ENCODE data around the gene TRPM1.

Gene TRPM1

DNA sequence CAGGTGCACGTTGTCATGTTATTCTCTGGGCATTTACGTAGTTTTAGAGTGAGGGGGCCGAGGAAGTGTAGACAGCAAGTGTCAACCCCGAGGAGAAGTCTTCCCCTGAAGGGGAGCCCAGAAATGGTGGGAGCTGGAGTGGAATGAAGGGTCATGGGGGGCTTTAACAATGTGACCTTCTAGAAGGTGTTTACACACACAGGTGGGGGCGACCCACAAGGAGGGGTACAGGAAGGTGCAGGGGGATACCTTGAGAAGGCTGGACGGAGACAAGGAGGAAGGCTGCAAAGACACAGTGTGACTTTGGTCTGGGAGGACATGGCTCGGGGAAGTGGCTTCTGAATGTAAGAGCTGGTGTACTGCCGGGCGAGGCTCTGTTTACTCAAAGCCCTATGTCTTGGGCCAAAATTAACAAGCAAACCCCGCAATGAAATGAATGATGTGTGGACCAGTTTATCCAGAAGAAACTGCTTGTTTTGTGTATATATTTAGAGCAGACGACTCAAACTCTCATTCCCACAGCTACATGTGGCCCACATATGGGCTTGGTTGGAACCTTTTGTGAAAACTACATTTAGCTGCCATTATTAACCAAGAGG is 18.7 kb downstream of the TRPM1 start:
- no peak for DNase-seq (ENCODE audit: low spot score)

DNA sequence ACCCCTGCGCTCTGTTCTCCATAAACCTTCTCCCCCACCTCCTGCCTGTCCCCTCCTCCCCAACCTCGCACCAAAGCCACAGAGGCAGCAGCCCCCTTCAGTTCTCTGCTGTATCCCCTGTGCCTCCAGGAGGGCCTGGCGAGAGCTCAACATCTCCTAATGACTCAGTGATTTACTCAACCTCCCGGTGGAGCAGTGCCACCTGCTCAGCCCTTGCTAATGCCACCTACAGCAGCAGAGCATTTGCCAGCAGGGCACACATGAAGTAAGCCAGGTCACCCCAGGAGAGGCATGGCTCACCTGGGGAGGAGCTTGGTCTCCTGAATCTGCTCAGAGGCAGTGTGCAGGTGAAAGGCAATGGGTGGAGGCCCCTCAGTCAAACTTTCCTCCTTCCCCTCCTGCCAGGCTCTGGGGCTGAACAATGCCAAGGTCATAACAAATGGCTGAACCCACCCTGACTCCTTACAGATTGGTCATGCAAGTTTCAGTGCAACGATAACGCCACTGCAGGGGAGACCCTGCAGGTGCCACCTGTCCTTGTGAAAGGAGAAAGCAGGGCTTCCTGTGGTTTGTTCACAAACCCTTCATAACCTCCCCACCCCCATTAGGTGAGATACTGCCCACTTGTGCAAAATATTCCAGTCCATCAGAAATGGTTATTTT is 19.8 kb downstream of the TRPM1 start:
- DNase-seq (ENCODE audit: low spot score): no peak

DNA sequence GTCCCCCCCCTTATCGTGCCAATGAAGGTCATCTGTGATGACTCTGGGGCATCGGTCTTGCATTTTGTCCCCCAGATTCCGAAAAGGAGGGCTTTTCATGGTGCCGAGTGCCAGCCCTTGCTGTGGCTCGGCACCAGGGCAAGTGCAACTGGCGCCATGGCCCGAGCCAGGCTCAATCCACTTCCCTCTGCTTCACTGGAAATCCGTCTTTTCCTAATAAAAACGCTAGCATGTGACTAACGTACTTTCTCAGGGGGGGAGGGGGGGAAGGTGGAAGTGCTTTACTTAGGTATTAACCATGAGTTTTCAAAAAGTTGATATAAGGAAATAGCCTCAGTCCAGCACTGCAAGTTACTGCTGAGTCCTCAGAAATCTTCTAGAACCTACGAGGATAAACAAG is 20.5 kb downstream of the TRPM1 start:
- DNase-seq (ENCODE audit: low spot score): no peak

DNA sequence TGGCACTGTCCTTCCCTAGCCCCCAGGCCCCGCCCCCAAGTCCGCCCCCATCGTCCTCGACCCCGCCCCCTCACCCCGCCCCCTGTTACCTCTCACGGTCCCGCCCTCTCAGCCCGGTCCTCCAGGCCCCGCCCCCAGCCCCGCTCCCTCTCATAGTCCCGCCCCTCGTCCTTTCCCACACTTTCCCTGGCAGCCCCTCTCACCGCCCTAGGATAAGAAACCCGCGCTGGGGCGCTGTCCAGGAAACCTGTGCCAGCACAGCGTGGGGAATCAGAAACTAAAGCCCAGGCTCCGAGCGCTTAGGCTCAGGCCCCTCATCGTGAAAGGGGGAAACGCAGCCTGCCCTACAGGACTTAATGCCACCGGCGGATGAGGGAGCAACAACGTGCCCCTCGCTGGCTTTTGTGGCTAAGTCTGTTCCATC is 20.9 kb downstream of the TRPM1 start:
- no peak for DNase-seq (ENCODE audit: low spot score)

DNA sequence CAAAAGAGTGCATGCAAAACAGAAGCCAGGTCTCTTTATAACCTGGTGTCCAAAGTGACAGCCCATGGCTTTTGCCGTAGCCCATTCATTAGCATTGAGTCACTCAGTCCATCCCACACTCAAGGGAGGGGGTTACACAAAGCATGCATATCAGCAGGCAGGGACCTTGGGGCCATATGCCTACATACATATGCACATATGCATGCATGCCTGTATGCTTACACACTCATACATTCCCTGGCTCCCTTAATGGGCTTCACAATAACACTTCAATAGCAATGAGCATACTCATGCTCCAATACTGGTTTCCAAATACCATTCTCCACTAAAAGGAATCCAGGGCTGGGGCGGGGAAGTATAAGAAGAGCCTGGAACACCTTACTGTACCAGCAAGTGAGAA is 22.0 kb downstream of the TRPM1 start:
- DNase-seq (ENCODE audit: low spot score): no peak

DNA sequence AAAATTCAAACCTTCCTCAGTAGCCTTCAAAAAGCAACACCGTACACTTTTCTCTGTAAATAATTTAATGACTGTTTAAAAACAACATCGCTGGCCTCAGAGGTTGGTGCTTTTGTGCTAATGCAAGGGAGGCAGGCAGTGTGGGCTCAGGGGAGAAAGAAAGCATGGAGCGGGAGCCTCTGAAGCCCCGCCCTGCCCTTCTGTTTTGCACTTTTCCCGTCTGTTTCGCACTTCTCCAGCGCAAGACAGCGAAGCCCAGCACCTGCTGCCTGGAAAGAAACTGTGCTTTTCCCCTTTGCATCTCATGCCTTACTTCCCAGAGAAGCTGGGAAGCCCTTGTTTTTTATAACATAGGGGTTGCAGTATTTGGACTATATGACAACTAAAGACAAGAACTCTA is 23.1 kb downstream of the TRPM1 start:
- DNase-seq (ENCODE audit: low spot score): no peak

DNA sequence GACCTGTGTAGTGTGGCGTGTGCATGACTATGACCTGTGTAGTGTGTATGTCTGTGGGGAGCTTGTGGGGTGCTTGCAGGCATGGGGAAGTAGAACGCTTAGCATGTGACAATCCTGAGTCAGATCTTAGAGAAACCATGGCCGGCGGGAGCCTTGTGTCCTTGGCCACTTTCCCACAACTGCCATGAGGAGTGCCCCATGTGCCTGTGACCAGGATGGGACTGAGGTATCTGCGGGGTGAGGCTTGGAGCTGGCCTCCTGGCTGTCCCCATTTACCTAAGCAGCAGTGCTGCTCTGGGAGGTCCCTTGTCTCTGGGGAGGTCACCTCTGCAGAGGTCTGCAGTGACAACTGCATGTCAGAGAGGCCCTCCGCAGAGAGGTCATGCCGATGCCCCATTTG is 23.6 kb downstream of the TRPM1 start:
- no peak for DNase-seq (ENCODE audit: low spot score)

DNA sequence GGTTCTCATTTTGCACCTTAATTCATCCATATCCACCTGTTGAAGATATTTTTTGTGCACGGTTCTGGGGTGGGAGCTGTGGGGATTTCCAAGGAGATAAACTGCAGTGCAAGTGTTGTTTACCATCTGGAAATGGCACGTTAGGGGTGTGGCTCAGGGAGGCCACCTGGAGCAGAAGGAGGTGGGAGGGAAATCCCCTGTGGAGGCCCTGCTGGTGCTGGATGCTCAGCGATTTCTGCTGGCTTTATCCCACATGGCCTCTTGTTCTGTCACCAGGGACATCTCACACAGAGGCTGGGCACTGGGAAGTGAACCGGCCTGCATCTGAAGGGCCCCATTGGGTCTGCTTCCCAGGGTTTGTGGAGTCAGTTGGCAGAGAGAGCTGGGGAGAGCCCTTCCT is 24.3 kb downstream of the TRPM1 start:
- no peak for DNase-seq (ENCODE audit: low spot score)

DNA sequence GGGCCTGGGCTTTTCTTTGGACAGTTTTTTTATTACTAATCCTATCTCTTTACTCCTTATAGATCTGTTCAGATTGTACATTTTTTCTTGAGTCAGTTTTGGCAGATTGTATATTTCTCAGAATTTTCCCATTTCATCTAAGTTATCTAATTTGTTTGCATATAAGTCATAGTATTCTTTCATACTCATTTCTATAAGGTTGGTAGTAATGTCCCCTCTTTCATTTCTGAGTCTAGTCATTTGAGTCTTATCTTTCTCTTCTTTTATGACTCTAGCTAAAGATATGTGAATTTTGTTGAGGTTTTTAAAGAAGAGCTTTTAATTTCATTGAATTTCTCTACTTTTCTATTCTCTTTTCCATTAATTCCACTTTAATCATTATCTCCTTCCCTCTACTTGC is 27.2 kb downstream of the TRPM1 start:
- no peak for DNase-seq (ENCODE audit: low spot score)

DNA sequence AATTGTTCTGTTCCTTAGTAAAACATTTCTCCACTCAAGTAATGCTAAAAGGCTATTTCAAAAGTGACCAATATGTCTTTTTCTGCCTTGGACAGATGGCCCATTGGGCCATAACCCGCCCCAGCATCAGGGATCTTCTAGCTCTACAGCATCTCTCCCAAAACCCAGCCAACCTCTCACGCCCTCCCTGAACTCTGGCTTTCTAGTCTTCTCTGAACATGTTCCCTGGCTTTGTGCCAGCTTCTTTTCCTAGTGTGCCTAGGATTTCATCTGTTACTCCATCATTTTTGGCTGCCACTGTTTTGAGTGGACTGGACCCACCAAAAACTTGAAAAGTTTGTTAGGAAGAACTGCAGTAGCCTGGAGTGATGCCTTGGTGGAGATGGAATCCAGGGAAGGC is 30.7 kb downstream of the TRPM1 start:
- no peak for DNase-seq (ENCODE audit: low spot score)

DNA sequence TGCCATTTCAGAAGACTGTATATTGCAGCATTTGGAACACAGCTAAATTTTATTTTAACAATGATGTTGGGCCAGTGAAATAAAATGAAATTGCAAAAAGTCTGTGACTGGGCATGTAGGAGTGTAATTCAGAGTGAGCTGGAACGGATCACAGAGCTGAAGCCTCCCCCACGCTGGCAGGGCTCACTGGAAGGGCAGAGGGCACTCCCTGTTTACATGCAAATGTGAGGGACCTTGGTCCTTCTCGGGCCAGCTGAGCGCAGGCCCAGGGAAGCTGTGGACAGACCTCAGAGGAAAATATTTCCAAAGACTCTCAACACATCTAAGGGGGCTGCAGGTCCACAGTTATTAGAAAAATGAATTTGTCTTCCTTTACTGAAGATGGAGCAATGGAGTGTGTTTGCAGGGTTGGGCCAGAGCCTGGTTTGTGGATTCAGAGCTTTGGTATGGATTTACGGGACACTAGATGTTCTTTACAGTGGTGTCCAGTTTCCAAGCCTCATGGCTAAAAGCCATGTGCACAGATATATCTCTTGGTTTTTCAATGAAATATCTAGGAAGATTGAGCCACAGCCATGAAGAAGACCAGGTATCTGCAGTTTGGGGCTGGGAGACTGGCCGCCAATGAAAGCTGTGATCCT is 32.0 kb downstream of the TRPM1 start:
- no peak for DNase-seq (ENCODE audit: low spot score)

DNA sequence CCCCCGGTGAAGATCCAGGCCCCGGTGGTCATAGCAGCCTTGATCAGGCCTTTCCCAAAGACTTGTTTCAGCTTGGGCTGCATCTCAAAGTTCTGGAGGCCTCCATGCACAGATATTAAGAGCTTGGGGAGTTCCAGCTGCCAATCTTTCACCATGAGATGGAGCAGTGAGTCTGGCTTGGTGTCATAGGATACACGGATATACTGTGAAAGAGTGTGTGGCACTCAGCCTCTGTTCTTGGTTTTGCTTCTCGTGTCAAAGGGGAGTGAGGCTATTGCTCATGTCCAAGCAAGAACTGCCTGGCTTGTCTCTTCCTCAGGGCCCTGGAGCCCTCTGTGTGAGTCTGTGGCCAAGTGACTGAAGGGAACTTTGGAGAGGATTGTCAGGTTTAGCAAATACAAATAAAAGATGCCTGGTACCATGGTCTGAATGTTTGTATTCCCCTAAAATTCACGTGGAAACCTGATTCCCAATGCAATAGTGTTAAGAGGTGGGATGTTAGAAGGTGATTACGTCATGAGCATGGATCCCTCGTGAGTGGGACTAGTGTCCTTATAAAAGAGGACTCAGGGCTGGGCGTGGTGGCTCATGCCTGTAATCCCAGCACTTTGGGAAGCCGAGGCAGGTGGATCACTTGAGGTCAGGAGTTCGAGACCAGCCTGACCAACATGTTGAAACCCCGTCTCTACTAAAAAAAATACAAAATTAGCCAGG is 33.5 kb downstream of the TRPM1 start:
- no peak for DNase-seq (ENCODE audit: low spot score)

DNA sequence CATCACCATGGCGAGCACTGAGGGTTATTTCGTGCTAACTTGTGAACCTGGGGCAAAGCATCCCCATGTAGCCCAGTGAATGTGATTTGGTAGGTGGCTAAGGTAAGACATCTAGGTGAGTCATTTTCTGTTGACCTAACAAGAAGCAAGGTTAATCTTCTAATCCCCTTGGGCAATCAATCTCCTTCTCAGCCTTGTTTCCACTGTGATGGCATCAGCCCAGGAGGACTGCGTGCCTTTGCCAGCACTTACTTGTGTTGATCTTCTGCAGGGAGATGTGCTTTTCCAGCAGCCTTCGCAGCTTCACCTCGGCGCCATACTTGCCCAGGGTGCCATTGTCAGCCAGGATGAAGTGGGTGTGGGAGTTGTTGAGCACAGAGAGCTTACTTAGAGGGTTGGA is 35.7 kb downstream of the TRPM1 start:
- DNase-seq (ENCODE audit: low spot score): no peak

DNA sequence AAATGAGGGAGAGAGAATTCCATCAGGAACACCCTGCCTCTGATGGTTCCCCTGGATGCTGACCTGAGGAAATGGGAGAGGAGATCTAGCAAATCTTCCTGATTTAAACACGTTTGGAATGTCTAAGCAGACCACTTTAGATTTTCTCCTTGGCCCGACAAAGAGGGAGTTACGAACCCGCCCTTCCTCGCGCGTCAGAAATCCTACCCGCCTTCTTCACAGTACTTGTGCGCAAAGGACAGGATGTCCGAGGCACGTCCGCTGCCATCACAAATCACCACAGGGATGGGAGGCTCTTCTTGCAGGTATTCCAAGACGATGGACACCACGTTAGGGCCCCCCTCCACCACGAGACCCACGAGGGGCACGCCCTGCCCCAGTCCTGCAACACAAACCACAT is 38.6 kb downstream of the TRPM1 start:
- DNase-seq (ENCODE audit: low spot score): no peak

DNA sequence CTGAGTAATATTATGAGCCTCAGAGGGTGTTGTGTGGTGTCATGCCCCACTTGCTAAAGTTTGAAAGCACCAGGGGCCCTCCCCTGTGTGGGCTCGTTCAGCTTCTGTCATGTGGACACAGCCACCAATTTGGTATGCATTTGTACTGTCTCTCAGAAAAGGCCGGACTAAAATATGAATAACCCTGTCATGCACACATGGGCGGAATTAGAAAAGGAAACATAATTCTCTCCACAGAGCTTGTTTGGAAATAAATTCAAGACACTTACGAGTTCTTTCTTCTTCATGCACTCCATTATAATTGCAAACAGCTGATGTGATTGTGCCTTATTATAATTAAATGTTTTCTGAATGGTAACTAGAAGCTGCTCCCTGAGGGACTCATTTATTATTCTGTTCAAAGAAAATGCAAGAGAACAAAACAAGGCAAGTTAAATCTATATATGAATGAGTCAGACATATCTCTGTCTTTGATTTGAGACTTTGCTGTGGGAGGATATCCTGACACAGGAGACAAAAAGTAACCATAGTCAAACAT is 39.1 kb downstream of the TRPM1 start:
- DNase-seq (ENCODE audit: low spot score): no peak

DNA sequence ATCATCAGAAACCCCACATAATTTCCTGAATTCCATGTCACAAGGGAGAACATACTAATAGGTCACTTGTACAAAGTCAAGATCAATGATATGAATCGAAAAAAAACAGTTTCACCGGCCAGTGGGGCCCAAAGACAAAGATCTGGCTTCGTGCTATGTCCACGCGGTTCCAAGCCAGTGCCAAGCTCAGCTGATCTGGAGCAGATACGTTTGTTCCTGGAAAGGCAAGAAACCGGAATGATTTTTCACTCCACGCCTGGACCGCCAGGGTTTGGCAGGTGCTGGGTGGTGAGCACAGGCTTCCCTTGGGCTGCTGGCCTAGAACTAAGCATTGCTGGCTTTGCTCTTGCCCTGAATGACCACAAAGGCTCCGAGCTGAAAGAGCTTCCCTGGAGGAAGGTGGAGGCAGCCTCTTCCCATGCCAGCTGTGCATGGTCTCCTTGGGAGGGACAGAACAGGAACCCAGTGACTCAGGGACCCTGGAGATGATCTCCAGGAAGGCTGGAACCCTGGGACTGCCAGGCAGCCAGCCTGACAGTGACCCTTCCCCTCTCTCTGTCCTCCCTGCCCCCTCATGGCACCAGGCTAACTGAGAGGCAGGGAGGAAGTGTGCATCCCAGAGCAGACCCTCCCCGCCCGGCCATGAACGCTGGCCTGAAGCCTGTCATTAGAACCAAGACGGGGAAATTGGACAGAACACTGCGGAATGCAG is 40.9 kb downstream of the TRPM1 start:
- no peak for DNase-seq (ENCODE audit: low spot score)

DNA sequence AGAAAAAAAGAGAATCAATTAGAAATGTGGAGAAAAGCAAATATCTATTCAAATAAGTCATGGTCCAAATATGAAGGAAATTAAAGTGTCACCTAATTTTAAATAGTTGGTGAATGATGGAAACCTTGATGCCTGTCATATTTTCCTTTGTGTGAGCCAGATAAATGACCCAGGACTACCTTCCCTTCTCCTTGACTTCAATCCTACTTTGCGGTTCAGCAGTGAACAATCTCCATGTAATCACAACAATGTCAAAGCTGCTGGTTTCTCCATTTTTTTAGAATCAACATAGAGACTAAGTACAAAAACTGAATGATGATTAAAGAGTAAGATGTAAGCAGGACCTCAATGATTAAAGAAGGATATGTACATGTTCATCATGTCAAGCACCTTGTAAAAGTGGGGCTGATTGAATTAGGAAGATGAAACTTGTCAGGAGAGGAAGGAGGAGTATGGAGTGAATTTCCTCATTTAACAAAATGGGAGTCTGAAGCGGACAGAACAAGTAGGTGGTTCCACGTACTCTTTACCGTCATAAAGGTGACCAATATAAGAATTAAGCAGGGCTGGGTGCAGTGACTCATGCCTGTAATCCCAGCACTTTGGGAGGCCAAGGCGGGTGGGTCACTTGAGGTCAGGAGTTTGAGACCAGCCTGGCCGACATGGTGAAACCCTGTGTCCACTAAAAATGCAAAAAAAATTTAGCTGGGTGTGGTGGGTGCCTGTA is 43.1 kb downstream of the TRPM1 start:
- DNase-seq (ENCODE audit: low spot score): no peak

DNA sequence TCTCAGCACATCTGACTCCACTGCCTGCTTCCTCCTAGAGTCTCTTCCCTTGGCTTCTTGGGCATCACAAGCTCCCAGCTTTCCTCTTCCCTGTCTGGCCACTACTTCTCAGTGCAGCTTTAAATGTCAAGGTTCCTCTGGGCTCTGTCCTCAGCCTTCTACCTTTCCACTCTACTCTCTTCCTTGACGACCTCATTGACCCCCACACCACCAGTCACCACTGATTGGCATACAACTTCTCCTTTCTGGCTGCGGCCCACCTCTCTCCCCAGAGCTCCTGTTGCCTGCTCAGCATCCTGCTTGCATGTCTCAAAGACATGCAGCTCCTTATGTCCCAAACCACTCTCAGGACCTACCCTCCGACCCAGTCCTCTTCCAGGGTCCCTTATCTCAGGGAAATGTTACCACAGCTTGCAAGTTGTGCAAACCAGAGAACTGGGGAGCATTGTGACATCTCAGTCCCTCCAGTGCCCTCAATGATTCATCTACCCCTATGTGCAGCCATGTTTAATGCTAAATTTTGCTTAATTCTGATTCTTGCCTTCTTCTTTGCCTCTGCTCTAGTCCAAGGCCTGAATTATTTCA is 49.9 kb downstream of the TRPM1 start:
- no peak for DNase-seq (ENCODE audit: low spot score)

DNA sequence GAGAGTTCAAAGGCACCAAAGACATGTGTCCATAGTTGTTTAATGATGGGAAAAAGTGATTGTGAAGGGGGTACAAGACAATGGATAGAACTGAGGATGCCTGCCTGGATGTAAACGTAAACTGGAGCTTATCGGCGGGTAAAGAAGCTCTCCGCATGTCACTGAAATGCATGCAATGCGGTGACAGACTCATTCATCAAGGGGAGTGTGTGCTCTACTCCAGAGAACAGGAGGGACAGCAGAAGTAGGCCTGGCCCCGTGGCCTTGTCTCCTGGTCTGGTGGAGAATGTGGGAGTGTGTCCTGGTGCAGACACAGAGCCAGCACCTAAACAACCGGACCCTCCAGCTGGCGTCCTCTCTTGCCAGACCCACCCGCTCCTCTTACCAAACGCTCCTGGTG is 50.6 kb downstream of the TRPM1 start:
- no peak for DNase-seq (ENCODE audit: low spot score)

DNA sequence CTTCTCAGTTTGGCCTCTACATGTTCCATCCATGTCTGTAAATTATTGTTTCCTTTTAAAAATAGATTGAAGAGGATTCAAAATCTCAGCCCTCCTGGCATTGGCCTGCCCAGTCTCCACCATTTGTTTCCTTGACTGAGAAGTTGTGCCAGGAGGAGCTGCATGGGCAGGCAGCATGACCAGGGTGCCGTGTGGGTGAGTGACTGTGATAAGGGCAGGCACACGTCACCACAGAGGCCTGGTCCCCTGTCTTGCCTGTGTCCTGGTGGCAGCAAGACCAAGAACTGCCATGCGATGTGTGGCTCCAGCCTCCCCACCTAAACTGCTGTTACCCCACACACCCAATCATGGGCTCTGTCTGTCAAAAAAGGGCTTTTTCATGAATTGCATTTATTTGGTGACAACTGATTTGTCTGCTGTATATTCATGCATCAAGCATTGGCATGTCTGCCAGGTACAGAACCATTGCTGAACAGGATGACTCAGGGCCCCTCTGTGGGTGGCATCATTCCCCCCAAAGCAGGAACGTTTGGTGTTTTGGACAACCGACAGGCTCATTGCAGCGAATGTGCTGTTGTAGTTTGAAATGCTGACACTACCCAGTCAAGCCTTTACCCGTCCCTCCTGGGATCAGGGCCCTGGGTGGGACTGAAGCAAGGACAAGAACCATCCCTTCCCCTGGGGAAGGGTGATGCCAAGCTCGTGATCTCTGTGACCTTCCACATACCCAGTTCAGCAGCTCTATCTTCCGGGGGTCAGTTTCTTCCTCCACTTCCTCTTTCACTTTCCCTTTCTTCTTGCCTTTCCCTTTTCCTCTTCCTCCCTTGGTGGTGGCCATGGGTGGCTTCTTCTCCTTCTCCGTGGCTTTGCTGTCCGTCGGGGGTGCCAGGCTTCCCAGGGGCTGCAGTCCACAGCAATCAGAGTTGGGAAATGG is 51.6 kb downstream of the TRPM1 start:
- no peak for DNase-seq (ENCODE audit: low spot score)

Measured in CD4-positive, alpha-beta T cell treated with Interleukin-2 at 100 ng/mL for 4 hours (primary cell).